ENCODE measurements around the gene IPO4. TPM values are rescaled to one million over a fixed set of nuclear protein-coding genes. Genes with fewer than 3 reads are reported as not detected.

IPO4 gene
- total RNA-seq, 5 donors from 2014 or later (not counting 1 experiment from before 2014, with no cell fraction given) = 34.4 to 53.4 (median 39.6) TPM

- H3K36me3 ChIP-seq (ENCODE audit: control insufficient read depth in 2 of 2, extremely low read depth in 1 of 2, insufficient read depth in 1 of 2, low read length in 1 of 2) = peaks cover 16 to 56% of the 10 kb centered on the region in 2 donors
- ChIA-PET CTCF (interaction anchor here (0.6 to 2.7 kb wide), 11 partner anchors 9 to 96 kb away, joined by 3 to 30 read pairs (median 3); partner anchors contain the start of genes DCAF11 (in 1 of the 2), IRF9 (in 1 of the 2), NRL (in 1 of the 2) and PSME1 (in 1 of the 2)), POLR2A (interaction anchor here (0.5 to 3.0 kb wide), 9 partner anchors 8 to 1615 kb away, joined by 3 to 23 read pairs (median 5); partner anchors contain the start of genes DCAF11 (in 2 of the 2), NRL (in 2 of the 2), IRF9 (in 1 of the 2) and PSME1 (in 1 of the 2))
- Mint-ChIP-seq H3K4me1 (peaks cover 69 to 72% (median 70%) of the 10 kb centered on the region in 3 donors), H3K36me3 (peaks cover 37% of the 10 kb centered on the region), H3K9me3 (no peaks in the 10 kb centered on the region), H3K27ac (peak within 1 kb of the TSS; percentile 95 to 99), H3K27me3 (no peaks in the 10 kb centered on the region), H3K4me3 (peak within 1 kb of the TSS; percentile 96 to 99 (median 97))
- under 1% methylated on average over 15 of the region's 25 CpGs for WGBS (ENCODE audit: insufficient coverage)
- H3K4me3 ChIP-seq (ENCODE audit: control insufficient read depth in 1 of 2, extremely low read depth in 1 of 2, low read length in 1 of 2) = peak within 1 kb of the TSS; percentile 69 to 91
- H3K27ac ChIP-seq (ENCODE audit: low read length) = peak within 1 kb of the TSS; percentile 82
- H3K4me1 ChIP-seq (ENCODE audit: control insufficient read depth in 1 of 2, extremely low read depth in 1 of 2, insufficient read depth in 2 of 2, low read length in 2 of 2) = peaks cover 19 to 63% of the 10 kb centered on the region in 2 experiments
- DNase-seq = peak; percentile 61 to 89 (median 74)
- no peaks in the 10 kb centered on the region for H3K9me3 ChIP-seq
- peak; percentile 57 to 67 (median 62) for ATAC-seq (replicated peaks in 1 of 4)
- no peaks in the 10 kb centered on the region for H3K27me3 ChIP-seq (replicated peaks in 1 of 2; ENCODE audit: control insufficient read depth in 2 of 2, extremely low read depth in 1 of 2, insufficient read depth in 2 of 2, low read length in 1 of 2)
Observed at GRCh38 chr14:24146453-24146977, 42.1 kb downstream of the IPO4 start, which contains the start of gene PSME2. Gene PSME2, minus strand, starts transcription at chr14:24146610. Its CDS starts 29 bp downstream, at chr14:24146581.

DNA sequence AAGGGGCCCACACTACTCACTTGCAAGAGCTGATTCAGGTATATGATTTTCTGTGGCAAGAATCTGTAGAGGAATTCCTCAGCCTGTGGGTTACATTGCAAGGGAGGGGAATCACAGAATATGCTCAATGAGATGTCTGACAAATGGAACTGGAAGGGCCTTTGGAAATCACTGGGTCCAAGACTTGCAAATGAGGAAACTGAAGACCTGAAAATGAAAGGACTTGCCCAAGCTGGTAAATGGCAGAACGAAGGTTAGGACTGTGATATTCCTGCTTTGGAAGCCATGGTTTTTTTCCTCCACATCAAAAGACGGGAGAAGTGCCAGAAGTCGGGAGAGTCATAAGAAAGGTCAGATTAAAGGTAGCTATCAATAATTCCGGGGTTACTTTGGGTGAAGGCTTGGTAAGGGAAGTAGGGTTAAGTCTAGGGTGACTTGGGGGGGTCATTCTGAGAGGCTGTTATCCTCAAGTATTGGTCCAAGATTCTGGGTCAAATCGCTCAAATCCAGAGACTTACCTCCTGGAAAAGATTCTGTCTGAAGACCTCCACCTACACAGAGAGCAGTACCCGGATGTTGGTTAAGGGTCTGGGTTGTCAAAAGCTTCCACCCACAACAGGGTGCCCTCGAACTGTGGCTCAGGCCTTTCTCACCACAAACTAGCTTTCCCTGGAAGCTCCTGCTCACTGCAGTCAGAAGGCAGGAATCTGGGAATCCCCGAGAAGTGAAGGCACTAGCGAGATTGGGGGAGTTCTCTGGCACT is 42.7 kb downstream of the IPO4 start:
- DNase-seq = no peak
- H3K36me3 ChIP-seq (ENCODE audit: control insufficient read depth in 2 of 2, extremely low read depth in 1 of 2, insufficient read depth in 1 of 2, low read length in 1 of 2) = peaks cover 10 to 50% of the 10 kb centered on the region in 2 donors

DNA sequence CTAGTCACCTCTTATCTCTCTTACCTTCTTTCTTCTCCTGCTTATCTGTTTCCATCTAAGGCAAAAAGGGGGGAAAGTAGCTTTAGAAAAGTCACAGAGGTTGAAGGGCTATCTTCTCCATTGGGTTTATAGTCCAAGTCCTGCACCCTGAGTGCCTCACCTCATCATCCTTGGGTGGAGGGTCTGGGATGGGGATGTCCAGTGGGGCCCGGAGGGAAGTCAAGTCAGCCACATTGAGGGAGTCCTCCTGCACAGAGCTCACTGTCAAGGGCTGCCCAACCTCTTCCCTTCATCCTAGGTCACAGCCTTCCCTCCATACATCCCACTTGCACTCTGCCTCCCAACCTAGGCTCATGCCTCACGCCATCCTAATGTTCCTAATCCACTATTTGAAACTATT is 43.4 kb downstream of the IPO4 start:
- Histone ChIP-seq H3K4me3 (ENCODE audit: control insufficient read depth in 1 of 2, extremely low read depth in 1 of 2, low read length in 1 of 2) (no peak overlapping the region), H3K4me1 (ENCODE audit: control insufficient read depth in 1 of 2, extremely low read depth in 1 of 2, insufficient read depth in 2 of 2, low read length in 2 of 2) (peaks cover 19 to 60% of the 10 kb centered on the region in 2 experiments), H3K27ac (ENCODE audit: low read length) (peak overlapping the region; percentile 82), H3K36me3 (ENCODE audit: control insufficient read depth in 2 of 2, extremely low read depth in 1 of 2, insufficient read depth in 1 of 2, low read length in 1 of 2) (peaks cover 5 to 43% of the 10 kb centered on the region in 2 donors), H3K9me3 (no peaks in the 10 kb centered on the region), H3K27me3 (replicated peaks in 1 of 2; ENCODE audit: control insufficient read depth in 2 of 2, extremely low read depth in 1 of 2, insufficient read depth in 2 of 2, low read length in 1 of 2) (no peaks in the 10 kb centered on the region)
- POLR2A ChIA-PET = interaction anchor here in 1 of 2 donors (0.6 to 1.1 kb wide), 3 partner anchors 9 to 31 kb away, joined by 3 to 4 read pairs (median 4); partner anchors contain the start of genes DCAF11, IRF9, NRL and PSME1
- H3K9me3 Mint-ChIP-seq = no peaks in the 10 kb centered on the region
- peaks cover 69 to 73% (median 73%) of the 10 kb centered on the region in 3 donors for H3K4me1 Mint-ChIP-seq
- H3K27ac Mint-ChIP-seq = peak overlapping the region; percentile 95 to 99
- H3K27me3 Mint-ChIP-seq = no peaks in the 10 kb centered on the region
- no CpG with 5 or more reads among the region's 2 CpGs for WGBS (ENCODE audit: insufficient coverage)
- ATAC-seq (replicated peaks in 1 of 4) = no peak
- H3K36me3 Mint-ChIP-seq = peaks cover 27% of the 10 kb centered on the region
- H3K4me3 Mint-ChIP-seq = peak overlapping the region; percentile 96 to 99 (median 97)
- CTCF ChIA-PET = interaction anchor here (0.5 to 2.7 kb wide), 4 partner anchors 16 to 666 kb away, joined by 3 to 30 read pairs (median 16); partner anchors contain the start of genes DCAF11 (in 1 of the 2), IRF9 (in 1 of the 2), NRL (in 1 of the 2) and TINF2 (in 1 of the 2)
- DNase-seq = no peak

More for the DNA sequence above, 42.7 kb downstream of the IPO4 start:
- Mint-ChIP-seq H3K4me1 (peaks cover 70 to 74% (median 71%) of the 10 kb centered on the region in 3 donors), H3K4me3 (peak overlapping the region; percentile 96 to 99 (median 97)), H3K27me3 (no peaks in the 10 kb centered on the region), H3K36me3 (peaks cover 34% of the 10 kb centered on the region), H3K27ac (peak overlapping the region; percentile 95 to 99), H3K9me3 (no peaks in the 10 kb centered on the region)
- ATAC-seq (replicated peaks in 1 of 4) = no peak
- ChIA-PET CTCF (interaction anchor here (0.5 to 2.7 kb wide), 5 partner anchors 15 to 667 kb away, joined by 3 to 30 read pairs (median 9); partner anchors contain the start of genes DCAF11 (in 1 of the 2), IRF9 (in 1 of the 2), NRL (in 1 of the 2) and TINF2 (in 1 of the 2)), POLR2A (interaction anchor here (0.5 to 3.0 kb wide), 6 partner anchors 15 to 31 kb away, joined by 3 to 23 read pairs (median 6); partner anchors contain the start of genes DCAF11 (in 2 of the 2), IRF9 (in 2 of the 2) and NRL (in 2 of the 2))
- Histone ChIP-seq H3K4me3 (ENCODE audit: control insufficient read depth in 1 of 2, extremely low read depth in 1 of 2, low read length in 1 of 2) (peak overlapping the region; percentile 69 to 77), H3K27me3 (replicated peaks in 1 of 2; ENCODE audit: control insufficient read depth in 2 of 2, extremely low read depth in 1 of 2, insufficient read depth in 2 of 2, low read length in 1 of 2) (no peaks in the 10 kb centered on the region), H3K27ac (ENCODE audit: low read length) (peak overlapping the region; percentile 82), H3K9me3 (no peaks in the 10 kb centered on the region), H3K4me1 (ENCODE audit: control insufficient read depth in 1 of 2, extremely low read depth in 1 of 2, insufficient read depth in 2 of 2, low read length in 2 of 2) (peaks cover 19 to 60% of the 10 kb centered on the region in 2 experiments)
- WGBS (ENCODE audit: insufficient coverage) = 5% methylated on average over 2 of the region's 9 CpGs

- H3K4me1 Mint-ChIP-seq = peaks cover 69 to 77% (median 73%) of the 10 kb centered on the region in 3 donors
- POLR2A ChIA-PET = no interaction called here
- WGBS (ENCODE audit: insufficient coverage) = 100% methylated on average over 1 of the region's 1 CpG
Observed at GRCh38 chr14:24144451-24144850, 44.2 kb downstream of the IPO4 start.

GRCh38 chr14:24143511-24143910 is 45.1 kb downstream of the IPO4 start:
- Mint-ChIP-seq H3K9me3 (no peaks in the 10 kb centered on the region), H3K27me3 (no peaks in the 10 kb centered on the region), H3K27ac (peak overlapping the region; percentile 39 to 46), H3K4me1 (peaks cover 69 to 77% (median 73%) of the 10 kb centered on the region in 3 donors), H3K4me3 (peak overlapping the region in 2 of 3 donors; percentile 24 to 85), H3K36me3 (peaks cover 27% of the 10 kb centered on the region)
- Histone ChIP-seq H3K4me3 (ENCODE audit: control insufficient read depth in 1 of 2, extremely low read depth in 1 of 2, low read length in 1 of 2) (no peak overlapping the region), H3K4me1 (ENCODE audit: control insufficient read depth in 1 of 2, extremely low read depth in 1 of 2, insufficient read depth in 2 of 2, low read length in 2 of 2) (peaks cover 23 to 59% of the 10 kb centered on the region in 2 experiments), H3K27me3 (replicated peaks in 1 of 2; ENCODE audit: control insufficient read depth in 2 of 2, extremely low read depth in 1 of 2, insufficient read depth in 2 of 2, low read length in 1 of 2) (no peaks in the 10 kb centered on the region), H3K9me3 (no peaks in the 10 kb centered on the region), H3K27ac (ENCODE audit: low read length) (no peak overlapping the region), H3K36me3 (ENCODE audit: control insufficient read depth in 2 of 2, extremely low read depth in 1 of 2, insufficient read depth in 1 of 2, low read length in 1 of 2) (peaks cover 15 to 36% of the 10 kb centered on the region in 2 donors)
- no peak for DNase-seq
- POLR2A ChIA-PET = no interaction called here
- ATAC-seq (replicated peaks in 1 of 4) = no peak
- no CpG with 5 or more reads among the region's 2 CpGs for WGBS (ENCODE audit: insufficient coverage)
- CTCF ChIA-PET = interaction anchor here in 1 of 2 donors (1.4 kb wide), 1 partner anchor 29 kb away, joined by 3 read pairs; the partner anchor contains the start of genes DCAF11 and NRL

More at GRCh38 chr14:24144451-24144850, 44.2 kb downstream of the IPO4 start:
- Histone ChIP-seq H3K9me3 (no peaks in the 10 kb centered on the region), H3K27ac (ENCODE audit: low read length) (no peak overlapping the region), H3K4me3 (ENCODE audit: control insufficient read depth in 1 of 2, extremely low read depth in 1 of 2, low read length in 1 of 2) (no peak overlapping the region), H3K27me3 (replicated peaks in 1 of 2; ENCODE audit: control insufficient read depth in 2 of 2, extremely low read depth in 1 of 2, insufficient read depth in 2 of 2, low read length in 1 of 2) (no peaks in the 10 kb centered on the region), H3K4me1 (ENCODE audit: control insufficient read depth in 1 of 2, extremely low read depth in 1 of 2, insufficient read depth in 2 of 2, low read length in 2 of 2) (peaks cover 23 to 59% of the 10 kb centered on the region in 2 experiments), H3K36me3 (ENCODE audit: control insufficient read depth in 2 of 2, extremely low read depth in 1 of 2, insufficient read depth in 1 of 2, low read length in 1 of 2) (peaks cover 7 to 36% of the 10 kb centered on the region in 2 donors)
- Mint-ChIP-seq H3K9me3 (no peaks in the 10 kb centered on the region), H3K4me3 (peak overlapping the region in 2 of 3 donors; percentile 22 to 28), H3K36me3 (peaks cover 24% of the 10 kb centered on the region), H3K27ac (peak overlapping the region; percentile 76 to 79), H3K27me3 (no peaks in the 10 kb centered on the region)
- no peak for ATAC-seq (replicated peaks in 1 of 4)
- CTCF ChIA-PET = interaction anchor here in 1 of 2 donors (0.6 kb wide), 1 partner anchor 41 kb away, joined by 3 read pairs; no protein-coding TSS in a partner anchor
- DNase-seq = no peak

Data from T-cell (primary cell).